ENCODE data around the gene DTNA.

The DTNA gene

GRCh38 chr18:34817636-34818035 is 107.5 kb downstream of the DTNA start:
- Histone ChIP-seq H3K9me3 (ENCODE audit: low read length) (no peaks in the 10 kb centered on the region), H3F3A (ENCODE audit: insufficient read depth, low read length) (no peaks in the 10 kb centered on the region), H3K36me3 (ENCODE audit: insufficient read depth, low read length) (no peaks in the 10 kb centered on the region), H3K4me3 (ENCODE audit: low read depth, low read length, poor library complexity, severe bottlenecking) (no peak overlapping the region), H3K27ac (ENCODE audit: low read depth, low read length, poor library complexity, severe bottlenecking) (no peak overlapping the region), H4K20me1 (ENCODE audit: insufficient read depth, low read length) (no peaks in the 10 kb centered on the region), H3K27me3 (ENCODE audit: insufficient read depth, low read length) (no peaks in the 10 kb centered on the region), H3K4me2 (ENCODE audit: low read length) (no peak overlapping the region), H3K4me1 (ENCODE audit: insufficient read depth, low read length, severe bottlenecking) (no peaks in the 10 kb centered on the region), H3K9me2 (ENCODE audit: low read depth, low read length) (no peaks in the 10 kb centered on the region), H3K9ac (ENCODE audit: low read length) (no peak overlapping the region), H2AFZ (ENCODE audit: low read length) (no peak overlapping the region), H3K79me2 (ENCODE audit: insufficient read depth, low read length) (no peaks in the 10 kb centered on the region)
- TF ChIP-seq CTCF (IDR thresholded peaks at IDR 0.05; ENCODE audit: low read length) (no peak), EZH2 (IDR thresholded peaks at IDR 0.05; ENCODE audit: borderline replicate concordance, low read length) (no peak)

GRCh38 chr18:34818064-34818463 is 108.0 kb downstream of the DTNA start:
- Histone ChIP-seq H4K20me1 (ENCODE audit: insufficient read depth, low read length) (no peaks in the 10 kb centered on the region), H3K9me3 (ENCODE audit: low read length) (no peaks in the 10 kb centered on the region), H3K4me1 (ENCODE audit: insufficient read depth, low read length, severe bottlenecking) (no peaks in the 10 kb centered on the region), H3K36me3 (ENCODE audit: insufficient read depth, low read length) (no peaks in the 10 kb centered on the region), H3K9ac (ENCODE audit: low read length) (no peak overlapping the region), H3K4me3 (ENCODE audit: low read depth, low read length, poor library complexity, severe bottlenecking) (no peak overlapping the region), H3K27me3 (ENCODE audit: insufficient read depth, low read length) (no peaks in the 10 kb centered on the region), H3K27ac (ENCODE audit: low read depth, low read length, poor library complexity, severe bottlenecking) (no peak overlapping the region), H3K9me2 (ENCODE audit: low read depth, low read length) (no peaks in the 10 kb centered on the region), H3F3A (ENCODE audit: insufficient read depth, low read length) (no peaks in the 10 kb centered on the region), H2AFZ (ENCODE audit: low read length) (no peak overlapping the region), H3K79me2 (ENCODE audit: insufficient read depth, low read length) (no peaks in the 10 kb centered on the region), H3K4me2 (ENCODE audit: low read length) (no peak overlapping the region)
- TF ChIP-seq CTCF (IDR thresholded peaks at IDR 0.05; ENCODE audit: low read length) (no peak), EZH2 (IDR thresholded peaks at IDR 0.05; ENCODE audit: borderline replicate concordance, low read length) (no peak)

- H3K9me3 ChIP-seq (ENCODE audit: low read length) = no peaks in the 10 kb centered on the region
- H3F3A ChIP-seq (ENCODE audit: insufficient read depth, low read length) = no peaks in the 10 kb centered on the region
- H2AFZ ChIP-seq (ENCODE audit: low read length) = no peak overlapping the region
- TF ChIP-seq CTCF (IDR thresholded peaks at IDR 0.05; ENCODE audit: low read length) (no peak), EZH2 (IDR thresholded peaks at IDR 0.05; ENCODE audit: borderline replicate concordance, low read length) (no peak)
- no peaks in the 10 kb centered on the region for H4K20me1 ChIP-seq (ENCODE audit: insufficient read depth, low read length)
- no peak overlapping the region for H3K9ac ChIP-seq (ENCODE audit: low read length)
- H3K27ac ChIP-seq (ENCODE audit: low read depth, low read length, poor library complexity, severe bottlenecking) = no peak overlapping the region
- no peaks in the 10 kb centered on the region for H3K79me2 ChIP-seq (ENCODE audit: insufficient read depth, low read length)
- H3K4me3 ChIP-seq (ENCODE audit: low read depth, low read length, poor library complexity, severe bottlenecking) = no peak overlapping the region
- no peaks in the 10 kb centered on the region for H3K36me3 ChIP-seq (ENCODE audit: insufficient read depth, low read length)
- no peaks in the 10 kb centered on the region for H3K4me1 ChIP-seq (ENCODE audit: insufficient read depth, low read length, severe bottlenecking)
- H3K9me2 ChIP-seq (ENCODE audit: low read depth, low read length) = no peaks in the 10 kb centered on the region
- no peaks in the 10 kb centered on the region for H3K27me3 ChIP-seq (ENCODE audit: insufficient read depth, low read length)
- no peak overlapping the region for H3K4me2 ChIP-seq (ENCODE audit: low read length)
Measured at GRCh38 chr18:34820360-34821065, 110.4 kb downstream of the DTNA start.

Measured in OCI-LY1 (cell line).